SU-DHL-6 (cell line): ENCODE results near the gene DPT.

ENCODE experiments used
- H2AFZ ChIP-seq: fragments of 200-600 bp; sonication (generic); 2 replicates; pipeline ENCODE4 v1.6.1; 2014; ENCODE audit warnings: low read depth, mild to moderate bottlenecking, moderate library complexity, mixed read lengths, antibody characterized with exemption, low read length; ENCODE audit not compliant: severe bottlenecking
- H3F3A ChIP-seq: fragments of 200-600 bp; shearing (Covaris generic); 2 replicates; pipeline ENCODE4 v1.6.0; 2016; ENCODE audit warnings: antibody characterized with exemption, mild to moderate bottlenecking; ENCODE audit not compliant: insufficient read depth
- H3K27ac ChIP-seq: fragments of 200-600 bp; sonication (generic); 2 replicates; pipeline ENCODE4 v1.5.1; 2016; ENCODE audit warnings: low read depth, mild to moderate bottlenecking, low read length, moderate library complexity, mixed read lengths
- H3K27me3 ChIP-seq: fragments of 200-600 bp; sonication (generic), shearing (Covaris generic); 2 replicates; pipeline ENCODE4 v1.6.0; 2014; ENCODE audit warnings: mild to moderate bottlenecking, low read length
- H3K36me3 ChIP-seq: fragments of 200-600 bp; sonication (generic); 2 replicates; pipeline ENCODE4 v1.6.1; 2014; ENCODE audit warnings: mild to moderate bottlenecking, low read length, mixed read lengths
- H3K4me2 ChIP-seq: fragments of 300-600, 200-600 bp; shearing (Covaris generic), sonication (generic); 2 replicates; pipeline ENCODE4 v1.6.0; 2014; ENCODE audit warnings: low read length, low read depth, mild to moderate bottlenecking; ENCODE audit not compliant: poor library complexity, severe bottlenecking
- H3K4me3 ChIP-seq: fragments of 200-600 bp; sonication (generic); 2 replicates; pipeline ENCODE4 v1.5.1; 2014; ENCODE audit warnings: antibody characterized with exemption, low read length, mild to moderate bottlenecking, mixed read lengths; ENCODE audit not compliant: insufficient read depth, poor library complexity, severe bottlenecking
- H3K79me2 ChIP-seq: fragments of 200-600 bp; sonication (generic); 2 replicates; pipeline ENCODE4 v1.6.1; 2014; ENCODE audit warnings: mild to moderate bottlenecking, low read length, moderate library complexity; ENCODE audit not compliant: insufficient read depth
- H3K9ac ChIP-seq: fragments of 200-600 bp; sonication (generic); 2 replicates; pipeline ENCODE4 v1.7.0; 2014; ENCODE audit warnings: mild to moderate bottlenecking, low read length
- H3K9me2 ChIP-seq: fragments of 200-600 bp; sonication (generic); replicated peaks from 2 replicates; pipeline ENCODE4 v1.6.1; 2014; ENCODE audit warnings: low read length; ENCODE audit not compliant: insufficient read depth
- H3K9me3 ChIP-seq: fragments of 200-600 bp; sonication (generic); 2 replicates; pipeline ENCODE4 v1.6.1; 2014; ENCODE audit warnings: low read length, mixed read lengths; ENCODE audit not compliant: insufficient read depth
- H4K20me1 ChIP-seq: fragments of 200-600 bp; sonication (generic); 2 replicates; pipeline ENCODE4 v1.6.1; 2014; ENCODE audit warnings: low read depth, mild to moderate bottlenecking, antibody characterized with exemption, low read length, moderate library complexity, mixed read lengths
- EZH2phosphoT487 ChIP-seq: fragments of 200-600 bp; sonication (generic), shearing (Covaris generic); conservative IDR thresholded peaks from 2 replicates; pipeline ENCODE4 v1.6.1; 2018; ENCODE audit warnings: mild to moderate bottlenecking, antibody characterized with exemption, low read length, moderate library complexity, mixed read lengths
- TF ChIP-seq, protein P1 (sequence below): fragments of 200-600 bp; sonication (generic); IDR thresholded peaks from one replicate; pipeline ENCODE4 v1.5.1; 2017; ENCODE audit warnings: antibody characterized with exemption, mild to moderate bottlenecking, low read length, moderate library complexity; ENCODE audit not compliant: insufficient read depth, poor library complexity, severe bottlenecking

DPT gene

DNA sequence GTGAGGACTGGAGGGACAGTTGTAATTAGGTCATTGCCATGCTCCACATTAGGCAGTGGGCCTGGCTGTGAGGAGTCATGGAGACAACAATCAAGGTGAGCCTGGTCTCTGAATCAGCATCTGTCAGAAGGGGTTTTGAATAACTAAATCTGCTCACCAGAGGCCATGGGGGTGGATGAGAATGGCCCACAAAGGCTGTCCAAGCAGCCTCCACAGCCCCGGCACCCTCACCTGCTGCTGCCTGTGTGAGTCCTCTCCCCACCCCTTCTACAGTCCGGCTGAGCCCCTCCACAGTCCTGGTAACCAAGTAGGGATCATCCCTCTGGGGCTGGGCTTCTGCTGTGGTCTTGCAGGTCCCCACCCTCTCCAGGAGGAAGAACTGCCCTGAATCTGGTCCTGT, 2.3 kb downstream of the DPT start:
- Histone ChIP-seq H3K4me2 (no peak overlapping the region), H3K9ac (no peak overlapping the region), H3K27ac (no peak overlapping the region), H3K36me3 (no peaks in the 10 kb centered on the region), H4K20me1 (no peaks in the 10 kb centered on the region), H3F3A (no peaks in the 10 kb centered on the region), H2AFZ (no peak overlapping the region), H3K79me2 (no peaks in the 10 kb centered on the region), H3K27me3 (no peaks in the 10 kb centered on the region), H3K4me3 (no peak overlapping the region), H3K9me3 (no peaks in the 10 kb centered on the region), H3K9me2 (no peaks in the 10 kb centered on the region)
- no peak for TF ChIP-seq EZH2phosphoT487
- TF ChIP-seq, protein P1, sequence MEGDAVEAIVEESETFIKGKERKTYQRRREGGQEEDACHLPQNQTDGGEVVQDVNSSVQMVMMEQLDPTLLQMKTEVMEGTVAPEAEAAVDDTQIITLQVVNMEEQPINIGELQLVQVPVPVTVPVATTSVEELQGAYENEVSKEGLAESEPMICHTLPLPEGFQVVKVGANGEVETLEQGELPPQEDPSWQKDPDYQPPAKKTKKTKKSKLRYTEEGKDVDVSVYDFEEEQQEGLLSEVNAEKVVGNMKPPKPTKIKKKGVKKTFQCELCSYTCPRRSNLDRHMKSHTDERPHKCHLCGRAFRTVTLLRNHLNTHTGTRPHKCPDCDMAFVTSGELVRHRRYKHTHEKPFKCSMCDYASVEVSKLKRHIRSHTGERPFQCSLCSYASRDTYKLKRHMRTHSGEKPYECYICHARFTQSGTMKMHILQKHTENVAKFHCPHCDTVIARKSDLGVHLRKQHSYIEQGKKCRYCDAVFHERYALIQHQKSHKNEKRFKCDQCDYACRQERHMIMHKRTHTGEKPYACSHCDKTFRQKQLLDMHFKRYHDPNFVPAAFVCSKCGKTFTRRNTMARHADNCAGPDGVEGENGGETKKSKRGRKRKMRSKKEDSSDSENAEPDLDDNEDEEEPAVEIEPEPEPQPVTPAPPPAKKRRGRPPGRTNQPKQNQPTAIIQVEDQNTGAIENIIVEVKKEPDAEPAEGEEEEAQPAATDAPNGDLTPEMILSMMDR, result no peak

DNA sequence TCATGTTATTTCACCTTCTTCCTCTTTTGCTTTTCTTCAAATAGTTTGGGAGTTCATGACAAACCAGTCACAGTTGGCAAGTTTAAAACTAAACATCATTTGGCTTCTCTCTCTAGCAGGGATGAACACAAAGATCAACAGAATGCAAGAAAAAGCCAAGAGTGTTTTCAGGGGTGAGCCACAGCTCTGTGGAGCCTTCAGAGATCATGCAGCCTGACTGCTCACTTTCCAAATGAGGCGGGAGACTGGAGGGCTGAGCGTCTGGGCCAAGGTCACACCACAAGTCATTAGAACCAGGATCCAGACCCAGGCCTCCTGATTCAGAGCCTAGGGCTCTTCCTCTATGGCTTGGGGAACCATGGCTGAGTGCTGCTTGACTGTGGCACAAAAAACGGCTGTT, 2.7 kb downstream of the DPT start:
- Histone ChIP-seq H3K27me3 (no peaks in the 10 kb centered on the region), H3K27ac (no peak overlapping the region), H2AFZ (no peak overlapping the region), H3K36me3 (no peaks in the 10 kb centered on the region), H3K4me3 (no peak overlapping the region), H3K9me3 (no peaks in the 10 kb centered on the region), H3K4me2 (no peak overlapping the region), H3K9ac (no peak overlapping the region), H3K79me2 (no peaks in the 10 kb centered on the region), H3K9me2 (no peaks in the 10 kb centered on the region), H3F3A (no peaks in the 10 kb centered on the region), H4K20me1 (no peaks in the 10 kb centered on the region)
- TF ChIP-seq, protein P1, result no peak
- TF ChIP-seq EZH2phosphoT487, result no peak

DNA sequence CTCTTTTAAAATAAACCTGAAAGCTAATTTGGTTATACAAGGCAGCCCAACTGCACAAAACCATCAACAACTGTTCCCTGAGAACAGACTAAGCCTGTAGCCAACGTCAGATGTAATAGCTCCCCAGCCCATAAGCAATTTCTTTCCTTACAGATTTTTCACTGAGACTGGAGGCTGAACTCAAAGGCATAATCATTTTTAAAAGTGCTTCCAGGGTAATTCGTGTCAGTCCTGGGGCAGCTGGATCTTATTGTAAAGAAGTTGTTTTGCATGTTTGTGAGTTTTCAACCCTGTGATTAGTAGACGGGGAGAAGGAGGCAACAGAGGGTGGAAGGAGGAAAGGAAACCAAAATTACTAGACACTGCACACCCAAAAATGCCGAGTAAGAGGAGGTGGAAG, 3.2 kb downstream of the DPT start:
- TF ChIP-seq, protein P1, result no peak
- no peak for TF ChIP-seq EZH2phosphoT487
- Histone ChIP-seq H3K36me3 (no peaks in the 10 kb centered on the region), H3K27ac (no peak overlapping the region), H3K27me3 (no peaks in the 10 kb centered on the region), H2AFZ (no peak overlapping the region), H3K79me2 (no peaks in the 10 kb centered on the region), H3K9me2 (no peaks in the 10 kb centered on the region), H3K9ac (no peak overlapping the region), H4K20me1 (no peaks in the 10 kb centered on the region), H3F3A (no peaks in the 10 kb centered on the region), H3K4me3 (no peak overlapping the region), H3K4me2 (no peak overlapping the region), H3K9me3 (no peaks in the 10 kb centered on the region)
